ENCODE measurements around the gene PRKAG2. TPM values are rescaled to one million over a fixed set of nuclear protein-coding genes. Genes with fewer than 3 reads are reported as not detected.
A peak's percentile ranks its signal among the peaks of the same experiment; 100 is the strongest.

The PRKAG2 gene
- total and polyA plus RNA-seq, 8 donors, result 12.9 to 34.6 (median 18.0) TPM

GRCh38 chr7:151616443-151617213 is 260.3 kb downstream of the PRKAG2 start:
- no peaks in the 10 kb centered on the region for H3K36me3 ChIP-seq
- no peaks in the 10 kb centered on the region for H3K27me3 ChIP-seq
- H3K4me3 ChIP-seq, result no peak overlapping the region
- H3K4me1 ChIP-seq, result peaks cover 0 to 8% of the 10 kb centered on the region in 2 donors
- no peaks in the 10 kb centered on the region for H3K9me3 ChIP-seq
- H3K27ac ChIP-seq, result no peak overlapping the region
- TF ChIP-seq, protein P1, sequence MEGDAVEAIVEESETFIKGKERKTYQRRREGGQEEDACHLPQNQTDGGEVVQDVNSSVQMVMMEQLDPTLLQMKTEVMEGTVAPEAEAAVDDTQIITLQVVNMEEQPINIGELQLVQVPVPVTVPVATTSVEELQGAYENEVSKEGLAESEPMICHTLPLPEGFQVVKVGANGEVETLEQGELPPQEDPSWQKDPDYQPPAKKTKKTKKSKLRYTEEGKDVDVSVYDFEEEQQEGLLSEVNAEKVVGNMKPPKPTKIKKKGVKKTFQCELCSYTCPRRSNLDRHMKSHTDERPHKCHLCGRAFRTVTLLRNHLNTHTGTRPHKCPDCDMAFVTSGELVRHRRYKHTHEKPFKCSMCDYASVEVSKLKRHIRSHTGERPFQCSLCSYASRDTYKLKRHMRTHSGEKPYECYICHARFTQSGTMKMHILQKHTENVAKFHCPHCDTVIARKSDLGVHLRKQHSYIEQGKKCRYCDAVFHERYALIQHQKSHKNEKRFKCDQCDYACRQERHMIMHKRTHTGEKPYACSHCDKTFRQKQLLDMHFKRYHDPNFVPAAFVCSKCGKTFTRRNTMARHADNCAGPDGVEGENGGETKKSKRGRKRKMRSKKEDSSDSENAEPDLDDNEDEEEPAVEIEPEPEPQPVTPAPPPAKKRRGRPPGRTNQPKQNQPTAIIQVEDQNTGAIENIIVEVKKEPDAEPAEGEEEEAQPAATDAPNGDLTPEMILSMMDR (IDR thresholded peaks at IDR 0.05), result no peak
- peak in 1 of 4 donors; percentile 34 for DNase-seq
- intact Hi-C loops (cut with DNase I), result no loop called here
- peak; percentile 97 for ATAC-seq

DNA sequence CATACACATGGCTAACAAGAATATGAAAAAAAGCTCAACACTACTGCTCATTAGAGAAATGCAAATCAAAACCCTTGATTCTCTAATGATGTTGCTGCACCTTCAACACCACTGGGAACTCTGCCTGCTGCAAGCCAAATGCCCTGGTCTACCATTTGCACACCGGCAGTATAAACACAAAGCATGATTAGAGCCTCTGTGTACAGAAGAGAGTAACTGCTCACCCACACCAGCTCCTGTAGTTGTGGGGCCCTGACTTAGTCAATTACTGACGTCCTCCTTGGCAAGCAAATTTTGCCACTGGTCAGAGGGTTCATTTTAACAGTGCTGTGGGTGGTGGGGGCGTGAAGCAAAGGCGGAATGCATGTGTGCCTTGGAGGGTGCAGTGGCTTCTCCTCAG is 261.1 kb downstream of the PRKAG2 start:
- H3K27ac ChIP-seq, result no peak overlapping the region
- peaks cover 0 to 8% of the 10 kb centered on the region in 2 donors for H3K4me1 ChIP-seq
- H3K4me3 ChIP-seq, result no peak overlapping the region
- DNase-seq, result no peak
- intact Hi-C loops (cut with DNase I), result no loop called here
- H3K36me3 ChIP-seq, result no peaks in the 10 kb centered on the region
- no peaks in the 10 kb centered on the region for H3K9me3 ChIP-seq
- TF ChIP-seq, protein P1 (IDR thresholded peaks at IDR 0.05), result no peak
- no peaks in the 10 kb centered on the region for H3K27me3 ChIP-seq
- no peak for ATAC-seq

DNA sequence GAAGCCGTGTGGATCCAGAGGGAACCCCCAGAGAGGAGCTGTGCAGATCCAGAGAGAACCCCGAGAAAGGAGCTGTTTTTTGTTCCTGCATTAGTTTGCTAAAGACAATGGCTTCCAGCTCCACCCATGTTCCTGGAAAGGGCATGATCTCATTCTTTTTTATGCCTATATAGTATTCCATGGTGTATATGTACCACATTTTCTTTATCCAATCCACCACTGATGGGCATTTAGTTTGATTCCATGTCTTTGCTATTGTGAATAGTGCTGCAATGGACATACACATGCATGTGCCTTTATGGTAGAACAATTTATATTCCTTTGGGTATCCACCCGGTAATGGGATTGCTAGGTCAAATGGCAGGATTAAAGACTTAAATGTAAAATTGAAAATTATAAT is 261.9 kb downstream of the PRKAG2 start:
- no peak for ATAC-seq
- intact Hi-C loops (cut with DNase I), result no loop called here

GRCh38 chr7:151614019-151614418 is 262.9 kb downstream of the PRKAG2 start:
- DNase-seq, result peak in 1 of 4 donors; percentile 22
- no peak for ATAC-seq
- no peaks in the 10 kb centered on the region for H3K36me3 ChIP-seq
- no peak overlapping the region for H3K4me3 ChIP-seq
- no peaks in the 10 kb centered on the region for H3K9me3 ChIP-seq
- TF ChIP-seq, protein P1 (IDR thresholded peaks at IDR 0.05), result no peak
- intact Hi-C loops (cut with DNase I), result no loop called here
- peaks cover 0 to 8% of the 10 kb centered on the region in 2 donors for H3K4me1 ChIP-seq
- H3K27me3 ChIP-seq, result no peaks in the 10 kb centered on the region
- no peak overlapping the region for H3K27ac ChIP-seq

More for the DNA sequence above, 261.9 kb downstream of the PRKAG2 start:
- no peaks in the 10 kb centered on the region for H3K36me3 ChIP-seq
- peaks cover 0 to 8% of the 10 kb centered on the region in 2 donors for H3K4me1 ChIP-seq
- no peak overlapping the region for H3K4me3 ChIP-seq
- no peaks in the 10 kb centered on the region for H3K9me3 ChIP-seq
- DNase-seq, result no peak
- no peaks in the 10 kb centered on the region for H3K27me3 ChIP-seq
- TF ChIP-seq, protein P1 (IDR thresholded peaks at IDR 0.05), result no peak
- no peak overlapping the region for H3K27ac ChIP-seq

DNA sequence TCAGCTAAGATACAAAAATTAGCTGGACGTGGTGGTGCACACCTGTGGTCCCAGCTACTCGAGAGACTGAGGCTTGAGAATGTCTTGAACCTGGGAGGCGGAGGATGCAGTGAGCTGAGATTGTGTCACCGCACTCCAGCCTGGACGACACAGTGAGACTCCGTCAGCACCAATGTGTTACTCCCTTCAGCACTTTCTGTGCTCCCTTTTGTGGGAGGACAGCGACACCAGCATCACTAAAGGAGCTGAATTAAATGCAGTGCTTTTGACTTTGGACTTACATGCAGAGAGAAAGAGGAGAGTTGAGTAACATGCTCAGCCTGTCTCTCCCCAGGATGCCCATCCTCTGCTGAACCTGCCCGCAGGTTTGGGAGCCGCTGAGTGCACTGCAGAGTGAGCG is 265.0 kb downstream of the PRKAG2 start:
- TF ChIP-seq, protein P1 (IDR thresholded peaks at IDR 0.05), result no peak
- Histone ChIP-seq H3K27me3 (no peaks in the 10 kb centered on the region), H3K4me1 (peaks cover 0 to 8% of the 10 kb centered on the region in 2 donors), H3K4me3 (no peak overlapping the region), H3K36me3 (no peaks in the 10 kb centered on the region), H3K27ac (no peak overlapping the region), H3K9me3 (no peaks in the 10 kb centered on the region)
- ATAC-seq (no peak), DNase-seq (no peak)
- intact Hi-C loops (cut with DNase I), result no loop called here

Measured in left lung (tissue), 10 donors.